Prostate gland (tissue), 2 donors: ENCODE data around the gene SH3BP4. TPM values are rescaled to one million over a fixed set of nuclear protein-coding genes. Genes with fewer than 3 reads are reported as not detected.

Experiments used
- DNase-seq: peaks from one replicate; pipeline ENCODE4 v3.0.0-alpha.2; 2019; ENCODE audit warnings: low spot score
- H3K27ac ChIP-seq, 2 donors: fragments of 200-600 bp; sonication (generic); 2 replicates each; pipeline ENCODE4 v1.5.1; 2017 to 2019
- H3K27me3 ChIP-seq: fragments of 200-600 bp; sonication (generic); replicated peaks from 2 replicates; pipeline ENCODE4 v1.5.1; 2019; ENCODE audit not compliant: insufficient read depth
- H3K36me3 ChIP-seq, 2 donors: fragments of 200-600 bp; sonication (generic); 1 replicate in 1 of 2; 2 replicates in 1 of 2; pipeline versions ENCODE4 v1.5.1 to v1.8.1; 2017 to 2019
- H3K4me1 ChIP-seq: fragments of 200-600 bp; sonication (generic); replicated peaks from 2 replicates; pipeline ENCODE4 v1.5.1; 2019
- H3K4me3 ChIP-seq, 2 donors: fragments of 200-600 bp; sonication (generic); 2 replicates each; pipeline ENCODE4 v1.5.1; 2017 to 2019
- H3K9me3 ChIP-seq: fragments of 200-600 bp; sonication (generic); 2 replicates; pipeline ENCODE4 v1.5.1; 2017
- POLR2A ChIP-seq: fragments of 450-650 bp; IDR thresholded peaks from one replicate; pipeline ENCODE4 v1.6.1; 2016; ENCODE audit warnings: antibody characterized with exemption, mild to moderate bottlenecking
- POLR2AphosphoS5 ChIP-seq: sonication (generic); formaldehyde crosslinking; IDR thresholded peaks from one replicate; pipeline ENCODE4 v1.6.1; 2017; ENCODE audit warnings: antibody characterized with exemption
- WGBS: methylation state at CpG from one replicate; pipeline ENCODE4 v1.1.5; 2018; 5-methylcytosine and 5-hydroxymethylcytosine counted together
- intact Hi-C: fragments of 100-400 bp; cut with DNase I; formaldehyde crosslinking; loops from one replicate; pipeline ENCODE4 v1.14.2; 2022
- total RNA-seq, 2 donors: library from RNA; depleted of rRNA; stranded (reverse); fragments of >200 nt; gene quantifications; one replicate each; pipeline ENCODE4 v1.1.0, GENCODE V29; 2016
- TF ChIP-seq, protein P1 (sequence below), 4 experiments: fragments of 200-600 bp in 2 of 4; fragments of 450-650 bp in 2 of 4; sonication (generic) in 2 of 4; IDR thresholded peaks; 1 replicate in 3 of 4; 2 replicates in 1 of 4; pipeline ENCODE4 v1.5.1; 2016 to 2019; ENCODE audit warnings: antibody characterized with exemption in 4 of 4, mild to moderate bottlenecking in 2 of 4, moderate library complexity in 2 of 4

Gene SH3BP4
- total RNA-seq, 2 donors from 2014 or later, result 86.7 to 134 TPM

DNA sequence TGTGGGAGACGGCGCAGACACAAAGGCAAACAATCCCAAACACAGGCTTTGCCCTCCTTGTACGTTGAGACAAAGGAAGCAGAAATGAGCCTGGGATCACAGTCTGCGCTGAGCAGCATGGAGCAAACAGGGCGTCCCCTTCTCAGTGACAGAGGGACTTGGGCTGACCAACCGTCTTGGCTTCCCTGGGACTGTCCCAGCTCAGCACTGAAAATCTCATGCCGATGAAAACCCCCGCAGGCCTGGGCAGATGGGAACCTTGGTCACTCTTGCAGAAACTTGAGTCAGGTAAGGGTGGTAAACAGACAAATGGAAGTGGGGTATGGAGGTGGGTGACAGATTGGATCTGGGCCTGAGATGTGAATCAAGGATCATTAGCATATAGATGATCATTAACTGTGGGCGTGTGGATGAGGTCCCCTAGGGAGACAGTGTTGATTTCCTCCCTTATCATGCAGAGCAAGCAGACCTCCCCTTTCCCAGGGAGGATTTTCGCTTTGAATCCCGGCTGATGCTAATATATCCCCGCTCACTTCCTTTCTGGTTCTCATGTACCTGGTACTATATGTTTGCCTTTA, 19.1 kb upstream of the SH3BP4 start:
- Histone ChIP-seq H3K9me3 (no peaks in the 10 kb centered on the region), H3K4me1 (no peaks in the 10 kb centered on the region), H3K27me3 (no peaks in the 10 kb centered on the region), H3K36me3 (no peaks in the 10 kb centered on the region), H3K4me3 (no peak overlapping the region), H3K27ac (no peak overlapping the region)
- DNase-seq, result no peak
- TF ChIP-seq POLR2A (no peak), POLR2AphosphoS5 (no peak)
- TF ChIP-seq, protein P1, sequence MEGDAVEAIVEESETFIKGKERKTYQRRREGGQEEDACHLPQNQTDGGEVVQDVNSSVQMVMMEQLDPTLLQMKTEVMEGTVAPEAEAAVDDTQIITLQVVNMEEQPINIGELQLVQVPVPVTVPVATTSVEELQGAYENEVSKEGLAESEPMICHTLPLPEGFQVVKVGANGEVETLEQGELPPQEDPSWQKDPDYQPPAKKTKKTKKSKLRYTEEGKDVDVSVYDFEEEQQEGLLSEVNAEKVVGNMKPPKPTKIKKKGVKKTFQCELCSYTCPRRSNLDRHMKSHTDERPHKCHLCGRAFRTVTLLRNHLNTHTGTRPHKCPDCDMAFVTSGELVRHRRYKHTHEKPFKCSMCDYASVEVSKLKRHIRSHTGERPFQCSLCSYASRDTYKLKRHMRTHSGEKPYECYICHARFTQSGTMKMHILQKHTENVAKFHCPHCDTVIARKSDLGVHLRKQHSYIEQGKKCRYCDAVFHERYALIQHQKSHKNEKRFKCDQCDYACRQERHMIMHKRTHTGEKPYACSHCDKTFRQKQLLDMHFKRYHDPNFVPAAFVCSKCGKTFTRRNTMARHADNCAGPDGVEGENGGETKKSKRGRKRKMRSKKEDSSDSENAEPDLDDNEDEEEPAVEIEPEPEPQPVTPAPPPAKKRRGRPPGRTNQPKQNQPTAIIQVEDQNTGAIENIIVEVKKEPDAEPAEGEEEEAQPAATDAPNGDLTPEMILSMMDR (IDR thresholded peaks at IDR 0.05), result no peak
- intact Hi-C loops, result no loop called here
- WGBS, result 67% methylated on average over 12 of the region's 12 CpGs

DNA sequence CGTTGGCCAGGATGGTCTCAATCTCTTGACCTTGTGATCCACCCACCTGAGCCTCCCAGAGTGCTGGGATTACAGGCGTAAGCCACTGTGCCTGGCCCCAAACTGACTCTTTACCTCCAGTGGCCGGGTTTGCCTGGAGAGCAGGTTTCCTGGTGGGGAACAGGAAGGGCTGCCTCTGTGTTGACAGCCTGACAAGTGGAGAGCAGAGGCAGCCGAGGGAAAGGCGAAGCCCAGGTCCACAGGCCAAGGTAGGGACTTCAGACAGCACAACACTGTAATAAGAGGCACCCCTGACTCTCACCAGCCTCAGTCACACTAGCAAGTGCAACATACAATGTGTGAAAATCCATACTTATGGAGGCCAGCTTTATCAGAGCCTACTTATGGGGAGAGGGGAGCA, 16.5 kb upstream of the SH3BP4 start:
- Histone ChIP-seq H3K36me3 (no peaks in the 10 kb centered on the region), H3K4me1 (no peaks in the 10 kb centered on the region), H3K27ac (no peak overlapping the region), H3K9me3 (no peaks in the 10 kb centered on the region), H3K4me3 (no peak overlapping the region), H3K27me3 (no peaks in the 10 kb centered on the region)
- DNase-seq, result no peak
- intact Hi-C loops, result no loop called here
- TF ChIP-seq, protein P1 (IDR thresholded peaks at IDR 0.05), result no peak
- no peak for TF ChIP-seq POLR2AphosphoS5
- WGBS, result 89% methylated on average over 5 of the region's 5 CpGs

DNA sequence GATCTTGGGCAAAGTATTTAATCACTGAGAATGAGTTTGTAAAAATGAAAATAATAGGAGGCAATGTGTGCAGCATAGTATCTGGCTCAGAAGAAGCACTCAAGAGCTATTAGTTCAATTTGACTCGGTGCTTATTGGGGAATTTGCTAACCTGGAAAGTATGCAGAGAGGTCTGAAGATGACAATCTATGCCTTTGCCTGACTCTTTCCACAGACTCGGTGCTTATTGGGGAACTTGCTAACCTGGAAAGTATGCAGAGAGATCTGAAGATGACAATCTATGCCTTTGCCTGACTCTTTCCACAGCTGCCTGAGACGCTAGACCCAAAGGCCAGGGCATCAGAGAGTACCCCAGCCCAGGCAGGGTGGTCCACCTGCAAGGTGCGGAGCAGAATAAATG, 12.2 kb upstream of the SH3BP4 start:
- intact Hi-C loops, result no loop called here
- TF ChIP-seq POLR2A, result no peak
- no peak for TF ChIP-seq POLR2AphosphoS5
- TF ChIP-seq, protein P1 (IDR thresholded peaks at IDR 0.05), result no peak
- whole genome bisulfite sequencing, result 71% methylated on average over 4 of the region's 4 CpGs

DNA sequence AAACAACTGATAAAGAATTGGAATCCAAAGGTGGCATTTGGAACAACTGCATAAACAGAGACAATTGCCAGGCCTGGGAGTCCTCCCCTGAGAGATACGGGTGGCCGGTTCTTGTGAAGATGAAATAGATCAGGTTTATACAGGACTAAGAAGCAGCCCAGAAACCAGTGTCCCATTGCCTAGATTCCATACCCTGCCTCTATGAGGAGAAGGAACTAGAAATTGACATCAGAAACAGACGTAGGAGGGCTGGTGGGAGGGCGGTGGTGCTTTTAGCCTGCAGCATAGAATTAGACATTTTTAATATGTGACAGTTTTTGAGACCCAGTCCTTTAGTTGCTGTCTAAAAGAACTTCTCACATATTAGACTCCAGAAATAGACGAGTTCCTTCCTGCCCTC, 11.8 kb upstream of the SH3BP4 start:
- TF ChIP-seq POLR2A (no peak), POLR2AphosphoS5 (no peak)
- TF ChIP-seq, protein P1 (IDR thresholded peaks at IDR 0.05), result no peak

More for the DNA sequence above, 12.2 kb upstream of the SH3BP4 start:
- H3K27ac ChIP-seq, result no peak overlapping the region
- no peaks in the 10 kb centered on the region for H3K4me1 ChIP-seq
- H3K36me3 ChIP-seq, result no peaks in the 10 kb centered on the region
- no peaks in the 10 kb centered on the region for H3K9me3 ChIP-seq
- H3K4me3 ChIP-seq, result no peak overlapping the region
- DNase-seq, result no peak
- H3K27me3 ChIP-seq, result no peaks in the 10 kb centered on the region

DNA sequence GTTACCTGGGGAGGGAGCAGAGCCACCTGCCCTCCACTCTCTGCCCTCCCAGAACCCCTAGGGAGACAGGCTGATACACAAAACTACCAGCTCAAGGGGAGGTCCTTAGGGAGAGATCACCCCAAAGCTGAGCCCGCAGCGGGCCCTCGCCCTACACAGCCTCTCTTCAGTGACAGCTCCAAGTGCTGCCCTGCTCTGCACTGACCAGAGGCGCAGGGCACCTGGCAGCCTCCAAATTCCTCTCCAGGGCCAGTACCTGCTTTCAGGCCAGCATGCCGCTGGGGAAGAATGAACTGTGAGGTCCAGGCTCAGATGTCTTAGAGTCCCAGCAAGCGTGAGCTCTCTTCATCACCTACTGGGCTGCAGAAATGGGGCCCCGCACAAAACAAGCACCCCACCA, 11.3 kb upstream of the SH3BP4 start:
- Histone ChIP-seq H3K36me3 (no peaks in the 10 kb centered on the region), H3K4me3 (no peak overlapping the region), H3K27ac (no peak overlapping the region), H3K4me1 (no peaks in the 10 kb centered on the region), H3K9me3 (no peaks in the 10 kb centered on the region), H3K27me3 (no peaks in the 10 kb centered on the region)
- intact Hi-C loops, result no loop called here
- 95% methylated on average over 7 of the region's 7 CpGs for WGBS
- no peak for DNase-seq
- TF ChIP-seq, protein P1 (IDR thresholded peaks at IDR 0.05), result no peak
- no peak for TF ChIP-seq POLR2A
- TF ChIP-seq POLR2AphosphoS5, result no peak

More for the DNA sequence above, 11.8 kb upstream of the SH3BP4 start:
- Histone ChIP-seq H3K4me3 (no peak overlapping the region), H3K27me3 (no peaks in the 10 kb centered on the region), H3K27ac (no peak overlapping the region), H3K4me1 (no peaks in the 10 kb centered on the region), H3K36me3 (no peaks in the 10 kb centered on the region), H3K9me3 (no peaks in the 10 kb centered on the region)
- WGBS, result 86% methylated on average over 5 of the region's 5 CpGs
- intact Hi-C loops, result no loop called here
- DNase-seq, result no peak
